Muscle of arm (tissue), 14 donors: ENCODE results near the gene EHBP1L1. TPM values are rescaled to one million over a fixed set of nuclear protein-coding genes. Genes with fewer than 3 reads are reported as not detected.
A peak's percentile ranks its signal among the peaks of the same experiment; 100 is the strongest.

Experiments
- DNase-seq: peaks from one replicate; pipeline ENCODE4 v3.0.0-alpha.2; 2013
- long read RNA-seq, 11 donors: transcript quantifications; one replicate each; lab custom pipeline, GENCODE V29; 2026
- polyA plus RNA-seq, 12 donors: library from polyadenylated mRNA; unstranded; fragments of 120-200 nt; gene quantifications; one replicate each; pipeline ENCODE4 v1.2.1, GENCODE V29; 2013; ENCODE audit not compliant: insufficient read length in 12 of 12

Gene EHBP1L1
- polyA plus RNA-seq = 100 to 1,000 TPM; 153 to 369 (median 276) TPM
- long read RNA-seq, donor 1, transcript EHBP1L1-202 (1 exons, 3,169 nt) = major isoform, 10 of 29 reads
- long read RNA-seq, donor 1, transcript EHBP1L1-209 (3 exons, 769 nt) = minor isoform, 5 of 29 reads
- long read RNA-seq, donor 1, partial matches to known transcripts = 11 of 29 reads
- long read RNA-seq, donor 1, other reads (novel, unspliced or antisense) = 0 of 29 reads
- long read RNA-seq, donor 2, transcript EHBP1L1-209 (3 exons, 769 nt) = minor isoform, 9 of 277 reads
- long read RNA-seq, donor 2, transcript EHBP1L1-202 (1 exons, 3,169 nt) = major isoform, 93 of 277 reads
- long read RNA-seq, donor 2, partial matches to known transcripts = 175 of 277 reads
- long read RNA-seq, donor 2, other reads (novel, unspliced or antisense) = 0 of 277 reads
- long read RNA-seq, donor 3, transcript EHBP1L1-209 (3 exons, 769 nt) = minor isoform, 9 of 204 reads
- long read RNA-seq, donor 3, transcript EHBP1L1-202 (1 exons, 3,169 nt) = major isoform, 86 of 204 reads
- long read RNA-seq, donor 3, partial matches to known transcripts = 96 of 204 reads
- long read RNA-seq, donor 3, other reads (novel, unspliced or antisense) = 13 of 204 reads
- long read RNA-seq, donor 4, transcript EHBP1L1-202 (1 exons, 3,169 nt) = major isoform, 66 of 164 reads
- long read RNA-seq, donor 4, partial matches to known transcripts = 78 of 164 reads
- long read RNA-seq, donor 4, other reads (novel, unspliced or antisense) = 17 of 164 reads
- long read RNA-seq, donor 5 = 0 reads
- long read RNA-seq, donor 6, transcript EHBP1L1-202 (1 exons, 3,169 nt) = major isoform, 100 of 211 reads
- long read RNA-seq, donor 6, transcript EHBP1L1-209 (3 exons, 769 nt) = minor isoform, 7 of 211 reads
- long read RNA-seq, donor 6, partial matches to known transcripts = 94 of 211 reads
- long read RNA-seq, donor 6, other reads (novel, unspliced or antisense) = 10 of 211 reads
- long read RNA-seq, donor 7, transcript EHBP1L1-202 (1 exons, 3,169 nt) = major isoform, 56 of 129 reads
- long read RNA-seq, donor 7, transcript EHBP1L1-209 (3 exons, 769 nt) = minor isoform, 9 of 129 reads
- long read RNA-seq, donor 7, partial matches to known transcripts = 55 of 129 reads
- long read RNA-seq, donor 7, other reads (novel, unspliced or antisense) = 9 of 129 reads
- long read RNA-seq, donor 8, transcript EHBP1L1-202 (1 exons, 3,169 nt) = major isoform, 312 of 600 reads
- long read RNA-seq, donor 8, transcript EHBP1L1-209 (3 exons, 769 nt) = minor isoform, 9 of 600 reads
- long read RNA-seq, donor 8, partial matches to known transcripts = 240 of 600 reads
- long read RNA-seq, donor 8, other reads (novel, unspliced or antisense) = 39 of 600 reads
- long read RNA-seq, donor 9, transcript EHBP1L1-202 (1 exons, 3,169 nt) = major isoform, 33 of 68 reads
- long read RNA-seq, donor 9, partial matches to known transcripts = 20 of 68 reads
- long read RNA-seq, donor 9, other reads (novel, unspliced or antisense) = 10 of 68 reads
- long read RNA-seq, donor 10, full-length matches to known transcripts = 227 of 451 reads
- long read RNA-seq, donor 10, partial matches to known transcripts = 194 of 451 reads
- long read RNA-seq, donor 10, other reads (novel, unspliced or antisense) = 30 of 451 reads
- long read RNA-seq, donor 11, transcript EHBP1L1-202 (1 exons, 3,169 nt) = major isoform, 81 of 166 reads
- long read RNA-seq, donor 11, partial matches to known transcripts = 66 of 166 reads
- long read RNA-seq, donor 11, other reads (novel, unspliced or antisense) = 13 of 166 reads

- no peak for DNase-seq
Measured at GRCh38 chr11:65575568-65576231, at the start of gene EHBP1L1. TSS of gene EHBP1L1 (plus strand) at chr11:65576053. CDS start at chr11:65576303, 250 bp downstream.

GRCh38 chr11:65526744-65527143, 49.1 kb upstream of the EHBP1L1 start:
- no peak for DNase-seq

DNA sequence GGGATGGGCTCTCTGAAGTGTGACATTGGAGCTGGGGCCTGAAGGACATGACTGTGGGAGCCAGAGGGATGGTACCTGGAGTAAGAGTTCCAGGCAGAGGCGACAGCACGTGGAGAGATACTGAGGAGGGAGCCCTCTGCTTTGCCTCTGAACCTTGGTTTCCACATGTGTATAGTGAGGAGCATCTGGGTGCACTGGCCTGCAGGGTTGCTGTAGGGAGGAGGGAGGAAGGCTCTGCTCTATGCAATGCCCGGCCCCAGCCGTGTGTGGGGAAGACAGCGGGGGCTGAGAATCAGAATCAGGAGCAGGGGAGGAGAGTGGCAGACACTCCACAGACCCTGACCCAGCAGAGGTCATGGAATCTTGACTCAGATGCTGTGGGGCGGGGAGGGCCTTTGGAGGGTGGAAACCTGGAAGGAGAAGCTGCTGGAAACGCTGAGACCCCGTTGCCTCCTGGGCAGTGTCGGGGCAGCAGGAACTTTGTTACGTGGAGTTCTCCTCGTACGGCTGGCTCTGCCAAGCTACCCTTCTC, 47.0 kb upstream of the EHBP1L1 start:
- DNase-seq = no peak

DNA sequence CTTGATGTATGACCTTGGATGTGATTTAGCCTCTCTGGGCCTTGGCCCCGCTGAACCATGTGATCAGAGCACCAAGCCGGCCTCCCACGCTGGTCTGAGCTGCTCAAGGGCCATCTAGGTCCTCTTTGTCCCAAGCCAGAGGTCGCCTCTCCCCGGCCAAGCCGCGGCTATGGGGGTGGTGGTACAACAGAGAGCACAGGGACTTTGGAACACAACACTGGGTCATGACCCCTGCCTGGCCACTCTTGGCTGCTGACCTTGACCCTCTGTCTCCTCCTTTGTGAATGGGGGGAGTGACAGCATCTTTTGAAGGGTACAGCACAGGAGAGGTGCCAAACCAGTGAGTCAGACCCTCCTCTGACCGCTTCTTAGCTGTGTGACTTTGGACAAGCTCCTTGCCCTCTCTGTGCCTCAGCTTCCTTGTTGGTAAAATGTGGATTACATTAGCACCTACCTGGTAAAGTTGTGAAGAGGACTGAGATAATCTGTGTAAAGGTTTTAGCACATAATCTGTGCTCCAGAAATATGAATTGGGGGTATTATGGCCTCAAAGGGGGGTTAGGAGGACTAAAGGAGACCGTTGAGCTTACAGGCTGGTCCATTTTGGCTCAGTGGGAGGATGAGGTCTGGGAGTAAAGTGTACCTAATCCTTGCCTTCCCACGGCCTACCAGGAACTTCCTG, 46.2 kb upstream of the EHBP1L1 start:
- DNase-seq = no peak

GRCh38 chr11:65530157-65530496, 45.7 kb upstream of the EHBP1L1 start:
- no peak for DNase-seq

- no peak for DNase-seq
Measured at GRCh38 chr11:65532388-65533064, 43.3 kb upstream of the EHBP1L1 start.

- DNase-seq = no peak
Measured at GRCh38 chr11:65535102-65535501, 40.8 kb upstream of the EHBP1L1 start.

- no peak for DNase-seq
Measured at GRCh38 chr11:65536412-65537295, 39.2 kb upstream of the EHBP1L1 start.

DNA sequence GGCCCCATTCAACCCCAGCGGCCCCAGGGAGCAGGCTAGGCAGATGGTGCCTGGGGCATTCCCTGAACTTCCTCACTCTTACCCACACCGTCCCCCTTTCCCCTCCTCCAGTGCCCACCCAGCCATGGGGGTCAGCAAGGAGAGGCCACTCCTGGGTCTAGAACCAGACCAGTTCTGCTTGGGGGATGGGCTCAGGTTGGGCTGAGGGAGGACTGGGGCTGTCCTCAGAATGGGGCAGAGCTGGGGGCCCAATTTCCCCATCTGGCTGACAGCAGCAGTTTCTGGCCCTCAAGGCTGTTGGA, 38.6 kb upstream of the EHBP1L1 start:
- no peak for DNase-seq

GRCh38 chr11:65537620-65538231, 38.1 kb upstream of the EHBP1L1 start:
- no peak for DNase-seq

DNA sequence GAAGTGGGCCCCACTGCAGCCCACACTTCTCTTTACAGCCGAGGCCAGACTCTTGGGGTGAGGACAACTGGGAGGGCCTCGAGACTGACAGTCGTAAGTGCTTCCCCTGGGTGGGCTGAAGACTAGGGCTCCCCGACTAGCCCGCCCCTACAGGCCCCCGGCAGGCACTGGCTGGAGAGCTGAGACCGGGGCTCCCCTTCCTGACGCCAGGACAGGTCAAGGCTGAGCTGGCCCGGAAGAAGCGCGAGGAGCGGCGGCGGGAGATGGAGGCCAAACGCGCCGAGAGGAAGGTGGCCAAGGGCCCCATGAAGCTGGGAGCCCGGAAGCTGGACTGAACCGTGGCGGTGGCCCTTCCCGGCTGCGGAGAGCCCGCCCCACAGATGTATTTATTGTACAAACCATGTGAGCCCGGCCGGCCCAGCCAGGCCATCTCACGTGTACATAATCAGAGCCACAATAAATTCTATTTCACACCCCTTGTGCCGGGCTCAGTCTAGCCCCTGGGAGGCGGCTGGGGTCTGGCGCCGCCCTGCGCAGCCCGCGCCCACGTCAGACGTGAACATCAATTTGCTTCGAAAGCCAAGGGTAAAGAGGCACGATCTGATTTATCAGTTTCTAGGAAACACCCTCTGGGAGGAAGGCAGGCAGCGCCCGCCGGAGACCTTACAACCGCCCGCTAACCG, 37.5 kb upstream of the EHBP1L1 start:
- DNase-seq = no peak

DNA sequence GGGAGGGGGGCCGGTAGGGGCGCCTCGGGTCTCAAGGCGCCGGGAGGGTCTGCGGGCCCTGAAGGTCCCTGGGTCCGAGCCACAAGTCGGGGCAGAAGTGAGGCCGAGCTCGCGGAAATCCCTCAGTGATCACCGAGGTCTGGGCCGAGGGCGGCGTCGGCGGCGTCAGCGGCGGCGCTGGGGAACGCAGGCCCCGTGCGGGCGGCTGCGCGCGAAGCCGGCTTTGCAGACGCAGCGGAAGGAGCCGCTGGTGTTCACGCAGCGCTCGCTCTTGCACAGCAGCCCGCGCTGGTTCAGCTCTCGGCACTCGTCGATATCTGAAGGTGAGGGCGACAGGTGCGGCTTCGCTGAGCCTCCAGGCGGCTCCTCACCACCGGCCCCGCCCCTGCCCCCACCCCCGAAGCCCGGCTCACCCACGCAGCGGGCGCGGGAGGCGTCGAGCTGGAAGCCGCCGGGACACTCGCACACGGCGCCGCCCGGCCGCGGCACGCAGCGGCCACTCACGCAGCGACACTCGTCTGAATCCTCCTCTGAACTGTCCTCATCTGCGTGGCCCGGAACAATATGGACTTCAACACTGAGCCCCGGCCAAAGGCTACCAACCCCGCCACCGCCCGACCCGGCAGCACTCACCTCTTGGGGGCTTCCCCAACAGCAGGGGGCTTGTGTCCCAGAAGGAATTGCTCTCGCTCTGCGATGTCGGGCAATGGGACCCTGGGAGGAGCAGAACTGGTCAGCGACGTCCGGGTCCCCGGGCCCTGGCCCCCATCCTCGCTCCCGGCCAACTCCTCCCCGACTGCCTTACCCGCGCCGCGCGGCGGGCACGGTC, 36.7 kb upstream of the EHBP1L1 start:
- DNase-seq = no peak

- no peak for DNase-seq
Measured at GRCh38 chr11:65539744-65540289, 36.0 kb upstream of the EHBP1L1 start.

DNA sequence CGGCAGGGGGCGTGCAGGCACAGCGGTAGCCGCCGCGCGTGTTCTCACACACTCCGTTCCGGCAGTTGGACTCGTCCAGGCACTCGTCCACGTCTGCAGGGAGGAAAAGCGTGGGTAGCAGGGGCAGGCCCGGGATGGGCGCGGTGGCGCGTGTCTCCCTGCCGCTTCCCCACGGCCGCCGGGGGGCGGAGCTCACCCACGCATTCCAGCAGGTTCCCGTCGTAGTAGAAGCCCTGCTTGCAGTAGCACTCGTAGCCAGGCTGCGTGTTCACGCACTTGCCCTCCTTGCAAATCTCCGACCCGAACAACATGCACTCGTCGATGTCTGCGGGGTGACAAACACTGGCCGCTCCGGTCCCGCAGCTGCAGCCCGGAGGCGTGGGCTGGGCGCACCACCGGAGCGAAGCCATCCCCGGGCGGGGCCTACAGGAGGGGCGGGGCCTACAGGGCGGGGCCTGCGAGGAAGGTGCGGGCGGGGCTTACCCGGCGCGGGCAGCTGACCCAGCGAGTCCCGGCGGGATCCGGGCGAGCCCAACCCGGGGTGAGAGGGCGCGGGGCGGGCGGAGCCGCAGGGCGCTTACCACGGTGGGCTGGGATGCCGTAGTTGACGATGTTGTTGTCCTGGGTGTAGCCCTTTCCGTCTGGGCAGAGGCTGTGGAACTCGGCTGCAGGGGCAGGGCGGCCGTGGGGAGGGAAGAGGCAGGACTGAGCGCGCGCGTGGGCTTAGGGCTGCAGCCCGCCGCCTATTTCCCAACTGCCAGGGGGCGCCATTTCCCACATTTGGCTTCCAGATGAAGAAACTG, 35.4 kb upstream of the EHBP1L1 start:
- DNase-seq = peak; percentile 88
